GM21447 (cell line): ENCODE results near the gene GADD45B.
"Not testable (repeated sequence)": the region's sequence is repeated elsewhere in the genome, so short reads cannot be mapped to it uniquely, and the experiment has no call there.

ENCODE experiments used
- ATAC-seq: cut with Tn5 transposase; IDR thresholded peaks from one replicate; pipeline ENCODE4 v1.9.1; 2021; ENCODE audit not compliant: unreplicated experiment

The GADD45B gene

DNA sequence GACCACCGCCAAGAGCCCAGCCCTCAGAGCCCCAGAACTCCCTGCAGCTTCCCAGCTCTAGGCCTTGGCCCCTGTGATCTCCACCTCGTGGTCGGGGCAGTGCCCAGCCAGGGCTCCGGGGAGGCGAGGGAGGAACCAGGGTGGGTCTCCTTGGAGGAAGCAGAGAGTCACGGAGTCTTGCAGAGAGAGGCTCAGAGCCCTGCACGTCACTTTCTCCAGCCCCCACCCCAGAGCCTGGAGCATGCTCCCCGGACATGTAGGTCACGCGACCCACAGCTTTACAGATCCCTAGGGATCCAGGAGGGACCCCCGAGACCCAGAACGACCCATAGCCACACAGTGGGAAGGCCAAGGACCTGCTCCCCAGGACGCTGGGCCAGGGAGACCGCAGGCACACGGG is 11.9 kb downstream of the GADD45B start:
- no peak for ATAC-seq

DNA sequence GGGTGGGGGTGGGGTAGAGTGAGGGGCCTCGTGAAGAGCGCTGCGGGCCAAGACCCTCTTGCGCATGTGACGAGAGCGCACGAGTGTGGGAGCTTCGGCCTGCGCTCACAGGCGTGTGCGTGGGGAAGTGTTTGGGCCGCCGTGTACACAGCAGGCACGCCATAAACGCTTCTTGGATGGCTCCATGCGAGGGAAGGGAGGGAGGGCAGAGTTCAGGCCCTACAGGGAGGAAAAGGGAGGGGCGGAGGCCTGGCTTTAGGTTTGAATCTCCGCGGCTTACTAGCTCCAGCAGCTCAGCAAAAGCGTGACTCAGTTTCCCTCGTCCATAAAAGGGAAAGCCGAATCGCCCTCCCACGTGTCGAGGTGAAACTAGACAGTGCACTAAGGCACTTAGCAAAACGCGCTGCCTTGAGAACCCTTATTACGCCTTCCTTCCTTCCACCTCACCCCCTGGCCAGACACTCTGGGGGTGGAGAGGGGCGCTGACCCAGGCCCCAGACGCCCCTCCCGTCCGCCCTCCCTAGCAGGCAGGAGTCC is 12.5 kb downstream of the GADD45B start:
- ATAC-seq: no peak

DNA sequence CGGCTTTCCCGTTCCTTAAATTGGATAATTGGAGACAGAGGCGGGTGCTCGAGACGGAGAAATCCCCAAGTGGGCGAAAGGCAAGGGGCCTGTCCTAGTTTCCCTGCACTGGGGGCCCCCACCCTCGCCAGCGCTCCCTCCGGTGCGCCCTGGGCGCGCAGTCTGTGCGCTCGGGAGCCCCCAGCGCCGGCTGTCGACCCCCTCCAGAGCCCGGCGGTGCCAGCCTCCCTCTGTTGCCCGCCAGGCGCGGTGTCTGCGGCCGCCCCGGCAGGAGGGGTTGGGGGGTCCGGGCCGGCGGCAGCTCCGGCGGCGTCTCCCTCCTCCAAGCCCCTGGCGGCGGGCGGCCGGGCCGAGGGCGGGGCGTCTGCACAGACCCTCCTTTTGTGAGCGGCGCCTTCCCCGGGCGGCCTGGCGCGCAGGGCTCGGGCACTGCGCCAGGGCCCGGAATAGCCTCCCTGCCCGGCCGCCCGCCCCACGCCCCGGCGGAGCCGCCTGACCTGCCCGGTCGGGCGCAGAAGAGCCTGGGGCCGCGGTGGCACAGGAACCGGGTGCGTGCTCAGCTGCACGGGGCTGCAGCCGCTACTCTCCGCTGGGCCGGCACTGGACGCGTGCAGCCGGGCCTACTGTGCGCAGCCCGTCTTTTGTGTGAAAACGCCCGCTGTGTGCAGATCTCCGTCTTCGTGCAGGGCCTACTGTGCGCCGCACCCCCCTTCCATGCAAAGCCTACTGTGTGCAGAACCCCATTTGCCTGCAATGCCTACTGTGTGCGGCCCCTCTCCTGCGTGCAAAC is 13.2 kb downstream of the GADD45B start:
- ATAC-seq: no peak

DNA sequence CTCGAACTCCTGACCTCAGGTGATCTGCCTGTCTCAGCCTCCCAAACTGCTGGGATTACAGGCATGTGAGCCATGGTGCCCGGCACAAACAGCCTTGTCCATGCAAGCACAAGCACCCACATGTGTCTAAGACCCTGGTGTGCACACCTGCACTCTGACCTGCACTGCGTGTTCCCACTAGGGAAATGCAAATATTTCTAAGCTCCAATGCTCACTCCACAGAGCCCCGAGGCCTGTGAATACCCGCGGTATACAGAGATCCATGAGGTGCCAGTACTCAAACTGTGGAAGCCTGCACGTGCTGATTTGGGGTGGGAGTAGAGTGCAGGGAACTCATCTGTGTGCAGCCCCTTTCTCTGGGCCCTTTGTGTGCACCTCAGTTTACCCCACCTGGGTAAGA is 14.7 kb downstream of the GADD45B start:
- no peak for ATAC-seq

DNA sequence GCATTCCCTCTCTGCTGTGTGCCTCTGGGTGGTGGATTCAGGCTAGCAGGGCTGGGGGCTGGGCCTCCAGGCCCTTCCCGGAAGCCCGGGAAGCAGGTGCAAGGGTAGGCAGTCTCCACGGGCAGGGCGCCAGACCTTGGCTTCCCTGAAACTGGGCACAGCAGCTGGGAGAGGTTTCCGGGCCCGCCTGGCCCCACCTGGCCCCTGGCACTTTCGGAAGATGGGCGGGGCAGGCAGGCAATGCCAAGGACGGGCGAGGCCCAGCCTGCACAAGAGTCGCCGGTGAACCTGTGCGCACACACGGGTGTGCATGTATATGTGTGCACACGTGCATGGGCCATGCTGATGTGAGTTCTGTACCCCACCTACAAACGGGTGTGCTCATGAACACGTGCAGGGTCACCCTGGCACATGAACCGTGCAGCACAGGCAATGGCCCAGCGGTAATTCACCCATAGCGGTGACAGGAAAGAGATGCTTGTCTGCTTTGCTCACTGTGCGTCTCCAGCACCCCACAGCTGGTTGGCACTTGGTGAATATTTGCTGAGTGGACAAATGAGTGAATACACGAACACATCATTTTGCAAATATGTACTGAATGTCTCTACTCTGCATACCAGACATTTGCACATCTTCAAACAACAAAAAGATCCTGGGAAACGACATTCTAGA is 15.3 kb downstream of the GADD45B start:
- no peak for ATAC-seq

DNA sequence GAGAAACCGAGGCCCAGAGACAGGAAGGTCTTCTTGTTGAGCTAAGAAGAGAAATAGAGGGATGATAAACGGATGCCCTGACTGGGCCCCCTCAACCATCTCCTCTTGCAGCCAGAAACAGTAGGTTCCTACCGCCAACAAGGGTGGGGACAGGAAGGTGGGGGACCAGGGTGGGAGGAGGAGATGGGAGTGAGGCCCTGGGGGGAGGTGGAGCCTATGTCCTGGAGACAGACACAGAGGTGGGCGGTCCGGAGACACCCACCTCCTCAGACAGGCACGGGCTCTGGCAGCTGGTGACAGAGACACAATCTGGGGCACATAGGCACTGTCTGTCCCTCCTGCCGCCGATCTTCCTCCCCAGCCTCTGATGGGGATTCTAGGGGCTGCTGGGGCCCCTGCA is 16.9 kb downstream of the GADD45B start:
- ATAC-seq: no peak

DNA sequence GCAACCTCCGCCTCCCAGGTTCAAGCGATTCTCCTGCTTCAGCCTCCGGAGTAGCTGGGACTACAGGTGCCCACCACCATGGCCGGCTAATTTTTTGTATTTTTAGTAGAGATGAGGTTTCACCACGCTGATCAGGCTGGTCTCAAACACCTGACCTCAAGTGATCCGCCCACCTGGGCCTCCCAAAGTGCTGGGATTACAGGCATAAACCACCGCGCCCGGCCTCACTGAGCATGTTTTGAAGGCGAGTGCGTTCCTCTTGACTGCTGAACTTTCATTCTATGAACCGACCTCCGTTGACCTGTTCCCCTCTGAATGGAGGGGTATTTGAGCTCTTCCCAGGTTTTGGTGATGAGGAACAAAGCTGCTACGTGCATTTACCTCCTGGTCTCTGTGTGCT is 17.5 kb downstream of the GADD45B start:
- ATAC-seq: not testable (repeated sequence)

DNA sequence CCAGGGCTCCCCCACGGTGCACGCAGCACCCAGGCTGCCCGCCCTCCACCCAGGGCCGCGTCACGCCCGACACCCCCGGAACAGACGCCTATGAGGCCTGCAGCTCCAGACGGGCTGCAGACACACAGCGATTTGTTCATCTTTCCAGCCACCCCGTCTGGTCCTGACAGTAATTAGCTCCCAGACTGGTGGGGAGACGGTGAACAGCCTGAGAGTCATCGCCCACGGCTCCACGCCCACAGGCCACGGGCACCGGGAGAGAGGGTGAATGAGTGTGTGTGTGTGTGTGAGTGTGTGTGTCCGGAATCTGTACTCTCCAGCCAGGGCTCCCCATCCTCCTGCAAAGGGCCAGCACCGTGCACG is 18.1 kb downstream of the GADD45B start:
- ATAC-seq: no peak

DNA sequence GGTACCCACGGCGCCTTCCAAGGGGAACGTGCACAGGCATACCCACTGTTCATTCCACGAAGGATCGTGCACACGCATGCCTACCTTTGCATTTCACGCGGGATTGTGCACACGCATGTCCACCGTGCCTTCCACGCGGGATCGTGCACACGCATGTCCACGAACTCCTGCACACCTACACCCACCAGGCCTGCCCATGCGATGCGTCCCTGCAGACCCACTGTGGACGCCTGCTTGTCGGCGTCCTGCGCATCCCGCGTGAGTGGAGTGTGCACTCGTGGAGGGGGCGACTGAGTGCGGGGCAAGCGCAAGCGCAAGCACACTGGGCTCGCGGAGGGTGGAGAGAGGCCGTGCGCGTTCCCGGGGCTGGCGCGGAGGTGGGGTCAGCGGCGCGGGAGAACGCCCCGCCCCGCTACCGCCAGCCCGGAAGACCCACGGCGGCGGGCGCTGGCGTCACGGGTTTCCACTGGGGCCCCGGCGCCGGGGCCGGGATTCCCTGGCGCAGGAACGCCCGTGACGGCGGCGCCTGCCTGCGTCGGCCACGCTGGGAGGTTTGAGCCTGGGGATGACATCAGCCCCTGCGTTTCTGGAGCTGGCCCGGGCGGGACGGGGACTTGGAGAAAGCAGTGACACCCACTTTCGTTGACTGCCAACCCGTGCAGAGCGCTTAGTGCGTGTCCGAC is 18.7 kb downstream of the GADD45B start:
- no peak for ATAC-seq

DNA sequence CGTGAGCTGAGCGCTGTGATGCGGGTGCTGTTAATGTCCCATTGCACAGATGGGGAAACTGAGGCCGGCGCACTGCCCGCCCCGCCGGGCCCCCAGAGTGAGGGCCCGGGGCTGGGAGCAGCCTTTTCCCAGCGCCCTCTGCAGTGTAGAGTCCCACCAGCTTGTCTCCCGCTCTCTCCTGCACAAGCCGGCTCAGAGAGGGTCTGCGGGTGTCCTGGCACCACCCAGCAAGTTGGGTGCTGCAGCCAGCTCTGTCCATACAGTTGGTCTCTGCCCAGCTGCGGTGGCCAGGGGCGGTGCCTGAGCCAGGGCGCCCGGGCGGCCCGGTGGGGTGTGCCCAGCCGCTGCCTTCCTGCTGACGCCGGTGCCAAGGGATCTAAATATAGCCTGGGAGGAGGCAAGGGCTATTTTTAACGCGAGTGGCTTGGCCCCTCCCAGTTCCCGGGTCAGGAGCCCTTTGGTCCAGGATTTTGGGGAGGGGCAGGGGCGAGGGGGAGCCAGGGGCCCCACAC is 19.3 kb downstream of the GADD45B start:
- ATAC-seq: no peak

DNA sequence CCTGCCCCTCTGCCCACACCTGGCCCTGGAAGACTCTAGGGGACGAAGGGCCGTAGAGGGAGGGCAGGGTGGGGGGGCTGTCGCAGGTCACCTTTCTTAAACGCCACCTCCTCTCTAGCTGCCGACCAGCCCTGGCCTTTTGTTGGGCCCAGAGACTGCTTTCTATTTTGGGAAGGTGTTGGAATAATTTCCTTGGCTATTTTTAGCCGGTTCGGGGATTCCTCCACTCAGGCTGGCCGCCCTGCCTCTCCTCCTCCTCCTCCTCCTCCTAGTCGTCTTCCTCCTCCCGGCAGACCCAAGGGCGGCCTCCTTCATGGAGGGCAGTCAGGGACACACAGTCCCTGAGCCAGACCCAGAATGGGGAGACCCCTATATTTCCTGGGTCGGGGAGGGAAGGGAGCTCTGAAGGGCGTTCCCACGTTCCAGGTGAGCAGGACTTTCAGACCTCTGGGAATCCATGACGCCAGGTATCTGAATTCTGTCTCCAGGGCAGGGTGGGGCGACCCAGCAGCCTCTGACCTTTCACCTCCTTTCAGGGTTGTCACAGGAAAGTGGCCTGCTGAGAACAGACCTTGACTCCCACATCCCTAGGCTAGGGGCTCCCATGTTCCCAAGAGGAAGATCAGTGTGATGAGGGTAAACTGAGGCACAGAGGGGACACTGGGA is 19.9 kb downstream of the GADD45B start:
- no peak for ATAC-seq

DNA sequence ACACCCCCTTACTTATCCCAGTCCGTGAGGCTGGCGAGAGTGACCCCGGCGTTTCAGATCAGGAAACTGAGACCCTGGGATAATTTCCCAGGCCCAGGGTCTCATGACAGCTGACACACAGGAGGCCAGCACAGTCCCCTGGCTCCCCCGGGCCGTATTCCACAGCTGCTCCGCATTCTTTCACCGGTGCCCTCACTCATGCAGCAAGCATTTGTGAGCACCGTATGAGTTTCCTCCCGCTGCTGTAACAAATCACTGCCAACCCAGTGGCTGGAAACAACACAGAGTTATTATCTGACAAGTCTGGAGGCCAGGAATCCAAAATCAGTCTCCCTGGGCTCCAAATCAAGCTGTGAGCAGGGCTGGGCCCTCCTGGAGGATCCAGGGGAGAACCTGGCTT is 21.3 kb downstream of the GADD45B start:
- ATAC-seq: no peak

DNA sequence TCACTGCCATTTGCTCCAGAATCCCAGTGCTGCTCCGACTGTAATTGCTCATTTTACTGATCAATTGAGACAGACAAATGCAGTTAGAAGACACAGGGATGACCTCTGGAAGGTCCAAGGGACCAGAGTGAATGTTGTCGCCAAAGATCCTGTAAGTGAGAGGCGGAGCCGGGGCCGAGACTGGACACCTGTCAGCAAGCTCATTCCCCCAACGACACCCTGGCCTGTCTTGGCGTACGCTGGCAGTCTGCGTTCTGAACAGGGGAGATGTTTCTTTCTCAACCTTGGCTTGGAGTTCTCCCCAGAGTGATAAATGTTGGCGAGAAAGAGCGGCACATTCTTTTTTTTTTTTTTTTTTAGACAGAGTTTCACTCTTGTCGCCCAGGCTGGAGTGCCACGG is 24.2 kb downstream of the GADD45B start:
- ATAC-seq: no peak

DNA sequence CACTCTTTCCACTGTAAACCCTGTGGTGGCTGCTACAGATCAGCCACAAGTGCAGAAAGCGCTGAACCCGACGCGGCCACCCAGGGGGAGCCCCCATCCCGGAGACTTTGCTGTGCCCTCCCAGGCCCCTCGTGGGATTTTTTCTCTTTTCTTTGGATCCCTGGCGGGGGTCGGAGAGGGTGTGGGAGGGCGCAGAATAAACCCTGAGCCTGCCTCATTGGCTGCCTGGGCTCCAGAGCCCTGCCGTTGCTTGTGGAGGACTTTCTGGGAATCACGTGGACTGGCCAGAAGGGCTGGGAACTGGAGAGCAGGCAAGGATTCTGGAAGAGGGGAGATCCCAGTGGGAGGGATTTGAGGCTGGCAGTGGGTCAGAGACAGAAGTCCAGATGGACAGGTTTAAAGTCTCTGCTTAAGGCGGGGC is 24.9 kb downstream of the GADD45B start:
- no peak for ATAC-seq

DNA sequence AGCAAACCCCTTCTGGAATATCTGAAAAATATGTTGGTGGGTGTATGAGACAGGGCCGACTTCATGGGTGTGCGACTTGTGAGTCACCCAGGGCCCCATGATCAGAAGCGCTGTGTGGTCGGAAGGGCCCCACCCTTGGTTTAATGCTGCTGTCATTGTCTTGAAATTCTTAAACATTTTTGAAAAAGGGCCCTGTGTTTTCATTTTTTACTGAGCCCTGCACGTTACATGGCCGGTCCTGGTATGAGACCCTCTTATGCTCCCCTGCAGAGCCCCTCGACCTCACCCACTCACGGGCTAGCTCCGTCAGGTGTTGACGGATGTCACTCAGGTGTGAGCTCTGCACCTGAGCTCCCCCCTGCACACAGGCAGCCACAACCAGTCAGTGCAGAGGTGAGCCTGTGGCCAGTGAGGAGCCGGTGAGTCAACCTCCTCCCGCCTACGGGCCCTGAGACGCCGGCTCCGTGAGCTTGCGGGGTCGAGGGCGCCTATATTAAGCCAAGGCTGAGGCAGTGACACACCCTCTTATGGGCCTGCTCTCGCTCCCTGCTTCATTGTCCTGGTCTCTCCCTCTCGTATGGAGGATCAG is 27.7 kb downstream of the GADD45B start:
- no peak for ATAC-seq

DNA sequence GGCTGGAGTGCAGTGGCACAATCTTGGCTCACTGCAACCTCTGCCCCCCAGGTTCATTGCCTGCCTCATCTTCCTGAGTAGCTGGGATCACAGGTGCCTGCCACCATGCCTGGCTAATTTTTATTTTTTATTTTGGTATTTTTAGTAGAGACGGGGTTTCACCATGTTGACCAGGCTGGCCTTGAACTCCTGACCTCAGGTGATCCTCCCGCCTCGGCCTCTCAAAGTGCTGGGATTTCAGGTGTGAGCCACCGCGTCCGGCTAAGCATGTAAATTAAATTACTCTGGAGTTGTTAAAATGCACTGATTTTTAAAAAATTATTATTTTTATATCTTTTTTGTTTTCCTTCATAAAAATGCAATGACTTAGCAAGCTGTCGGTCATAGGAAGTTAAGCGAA is 30.7 kb downstream of the GADD45B start:
- not testable (repeated sequence) for ATAC-seq

DNA sequence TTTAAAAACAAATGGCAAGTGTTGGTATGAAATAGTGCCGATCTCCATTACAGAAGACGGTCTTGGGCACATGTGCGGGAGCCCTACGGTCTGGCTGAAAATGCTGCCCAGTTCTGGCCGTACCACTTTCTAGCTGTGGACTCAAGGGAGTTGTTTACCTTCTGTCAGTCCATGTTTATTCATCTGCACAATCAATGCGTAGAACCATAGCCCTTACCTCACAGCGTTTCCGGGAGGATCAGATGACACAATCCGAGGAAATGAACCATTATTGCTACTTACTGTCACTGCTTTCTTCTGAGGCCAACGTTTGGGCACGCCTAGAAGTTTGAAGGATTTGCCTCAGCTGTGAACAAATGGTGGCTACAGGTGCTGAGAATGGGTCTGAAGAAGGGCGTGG is 31.2 kb downstream of the GADD45B start:
- no peak for ATAC-seq

DNA sequence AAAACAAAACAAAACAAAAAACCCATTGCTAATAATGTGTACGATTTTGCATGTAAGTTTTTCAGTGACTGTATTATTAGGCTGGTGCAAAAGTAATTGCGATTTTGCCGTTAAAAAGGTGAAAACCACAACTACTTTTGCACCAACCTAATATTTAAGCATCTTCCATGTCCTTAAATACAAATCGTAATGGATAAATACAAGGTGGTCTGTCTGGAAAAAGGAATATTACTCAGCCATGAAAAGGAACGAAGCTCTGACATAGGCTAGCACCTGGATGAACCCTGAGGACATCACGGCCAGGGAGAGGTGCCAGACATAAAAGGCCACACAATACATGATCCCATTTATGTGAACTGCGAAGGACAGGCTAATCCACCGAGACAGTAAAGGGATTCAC is 33.2 kb downstream of the GADD45B start:
- ATAC-seq: no peak

DNA sequence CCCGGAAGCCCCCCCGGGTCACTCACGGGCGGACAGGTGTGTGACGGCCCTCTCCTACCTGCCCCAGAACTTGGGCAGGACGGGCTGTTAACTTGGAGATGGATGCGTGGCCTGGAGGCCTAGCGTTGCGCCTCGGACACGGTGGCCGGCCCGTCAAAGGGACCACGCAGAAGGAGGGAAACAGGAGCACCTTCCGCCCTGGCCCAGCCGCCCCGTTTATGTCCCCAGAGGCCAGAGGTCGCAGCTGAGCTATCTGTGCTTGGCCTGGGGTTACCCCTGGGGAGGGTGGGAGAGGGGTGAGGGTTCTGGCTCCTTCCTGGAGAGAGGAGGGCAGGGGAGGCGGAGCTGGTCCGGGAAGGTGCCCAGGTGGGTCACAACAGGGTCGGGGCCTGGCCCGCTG is 35.6 kb downstream of the GADD45B start:
- ATAC-seq: no peak

DNA sequence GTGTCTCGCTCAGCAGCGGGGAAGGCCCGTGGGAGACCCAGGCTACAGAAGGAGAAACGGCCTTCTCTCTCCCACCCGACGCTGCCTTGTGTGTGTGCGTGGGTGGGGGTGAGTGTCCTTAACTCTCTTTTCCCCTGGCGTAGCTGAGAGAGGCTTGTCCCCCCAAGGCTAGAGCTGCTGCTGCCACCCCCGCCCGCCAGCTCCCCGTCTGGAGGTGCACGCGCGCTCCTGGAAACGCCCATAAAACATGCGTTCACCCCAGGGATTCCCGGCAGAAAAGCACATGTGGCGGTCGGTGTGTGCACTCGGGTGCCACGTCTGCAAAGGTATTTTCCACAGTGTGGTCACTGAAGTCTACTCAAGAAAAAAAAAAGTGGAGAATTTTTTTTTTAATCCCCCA is 36.1 kb downstream of the GADD45B start:
- ATAC-seq: no peak
